HEK293 (cell line): ENCODE data around the gene TWSG1.
A peak's percentile ranks its signal among the peaks of the same experiment; 100 is the strongest.
"Not testable (repeated sequence)": the region's sequence is repeated elsewhere in the genome, so short reads cannot be mapped to it uniquely, and the experiment has no call there.

Experiments used
- CTCF ChIA-PET: fragments of 350-600 bp; formaldehyde crosslinking; extraction: SDS; loops from one replicate; lab custom pipeline; 2021; ENCODE audit warnings: antibody characterized with exemption; lab: Yijun Ruan, JAX
- POLR2A ChIA-PET: fragments of 300-600 bp; formaldehyde crosslinking; extraction: SDS; loops from one replicate; lab custom pipeline; 2020; ENCODE audit warnings: antibody characterized with exemption, inconsistent platforms; lab: Yijun Ruan, JAX
- H3K27ac ChIP-seq: fragments of 200-500 bp; sonication (Bioruptor generic); 2 replicates; pipeline ENCODE4 v1.5.1; 2014; ENCODE audit warnings: low read depth, low read length, control low read depth, inconsistent platforms; ENCODE audit errors: extremely low read depth
- H3K36me3 ChIP-seq, 2 experiments: fragments of 200-500 bp in 1 of 2; sonication (Bioruptor generic) in 1 of 2; 1 replicate in 1 of 2; 2 replicates in 1 of 2; pipeline ENCODE4 v1.5.1; 2014 to 2017; ENCODE audit warnings: inconsistent platforms in 2 of 2, low read length in 2 of 2; ENCODE audit not compliant: control insufficient read depth in 2 of 2, insufficient read depth in 1 of 2
- H3K4me1 ChIP-seq: fragments of 200-500 bp; sonication (Bioruptor generic); 2 replicates; pipeline ENCODE4 v1.5.1; 2014; ENCODE audit warnings: mild to moderate bottlenecking, low read length, inconsistent platforms; ENCODE audit not compliant: control insufficient read depth, insufficient read depth
- H3K4me3 ChIP-seq: 2 replicates; pipeline ENCODE4 v1.5.1; 2011; ENCODE audit warnings: low read depth, mild to moderate bottlenecking, control low read depth, low read length, moderate library complexity
- H3K9me3 ChIP-seq: fragments of 200-500 bp; sonication (Bioruptor generic); 2 replicates; pipeline ENCODE4 v1.5.1; 2014; ENCODE audit warnings: low read depth, low read length, inconsistent platforms; ENCODE audit not compliant: control insufficient read depth, insufficient read depth
- MYNN ChIP-seq: fragments of 450-650 bp; formaldehyde crosslinking; IDR thresholded peaks from 2 replicates; pipeline ENCODE4 v1.5.1; 2016; ENCODE audit warnings: missing biosample characterization, missing genetic modification characterization, borderline replicate concordance
- PRDM4 ChIP-seq: fragments of 450-650 bp; formaldehyde crosslinking; IDR thresholded peaks from 2 replicates; pipeline ENCODE4 v1.5.1; 2017; ENCODE audit warnings: missing biosample characterization, missing genetic modification characterization
- SP2 ChIP-seq: fragments of 450-650 bp; formaldehyde crosslinking; IDR thresholded peaks from 2 replicates; pipeline ENCODE4 v1.5.1; 2016; ENCODE audit warnings: missing biosample characterization, missing genetic modification characterization
- ZFP41 ChIP-seq: fragments of 450-650 bp; formaldehyde crosslinking; IDR thresholded peaks from 2 replicates; pipeline ENCODE4 v1.5.1; 2016; ENCODE audit warnings: missing biosample characterization, missing genetic modification characterization, borderline replicate concordance
- ZNF146 ChIP-seq: fragments of 450-650 bp; formaldehyde crosslinking; IDR thresholded peaks from 2 replicates; pipeline ENCODE4 v1.5.1; 2016; ENCODE audit warnings: missing biosample characterization, missing genetic modification characterization
- ZNF202 ChIP-seq: fragments of 450-650 bp; formaldehyde crosslinking; IDR thresholded peaks from 2 replicates; pipeline ENCODE4 v1.5.1; 2016; ENCODE audit warnings: missing biosample characterization, missing genetic modification characterization, borderline replicate concordance
- ZNF292 ChIP-seq: fragments of 450-650 bp; formaldehyde crosslinking; IDR thresholded peaks from 2 replicates; pipeline ENCODE4 v1.5.1; 2016; ENCODE audit warnings: low read depth, missing biosample characterization, missing genetic modification characterization, borderline replicate concordance
- ZNF488 ChIP-seq: fragments of 450-650 bp; formaldehyde crosslinking; IDR thresholded peaks from 2 replicates; pipeline ENCODE4 v1.5.1; 2016; ENCODE audit warnings: missing biosample characterization, missing genetic modification characterization
- ZNF521 ChIP-seq: fragments of 450-650 bp; formaldehyde crosslinking; IDR thresholded peaks from 2 replicates; pipeline ENCODE4 v1.5.1; 2017; ENCODE audit warnings: missing biosample characterization, mild to moderate bottlenecking, missing genetic modification characterization
- ZNF561 ChIP-seq: fragments of 450-650 bp; IDR thresholded peaks from 2 replicates; pipeline ENCODE4 v1.5.1; 2018; ENCODE audit warnings: missing biosample characterization, missing genetic modification characterization, borderline replicate concordance
- ZNF571 ChIP-seq: fragments of 450-650 bp; formaldehyde crosslinking; IDR thresholded peaks from 2 replicates; pipeline ENCODE4 v1.5.0; 2017; ENCODE audit warnings: missing biosample characterization, missing genetic modification characterization
- ZNF585B ChIP-seq: fragments of 450-650 bp; formaldehyde crosslinking; IDR thresholded peaks from 2 replicates; pipeline ENCODE4 v1.5.1; 2016; ENCODE audit warnings: missing biosample characterization, missing genetic modification characterization
- ZNF596 ChIP-seq: fragments of 450-650 bp; IDR thresholded peaks from 2 replicates; pipeline ENCODE4 v1.5.0; 2018; ENCODE audit warnings: missing biosample characterization, mild to moderate bottlenecking, missing genetic modification characterization, moderate library complexity
- ZNF600 ChIP-seq: fragments of 450-650 bp; formaldehyde crosslinking; IDR thresholded peaks from 2 replicates; pipeline ENCODE4 v1.5.1; 2016; ENCODE audit warnings: missing biosample characterization, missing genetic modification characterization
- ZNF701 ChIP-seq: fragments of 450-650 bp; formaldehyde crosslinking; IDR thresholded peaks from 2 replicates; pipeline ENCODE4 v1.5.1; 2016; ENCODE audit warnings: missing biosample characterization, missing genetic modification characterization
- ZSCAN16 ChIP-seq: fragments of 450-650 bp; formaldehyde crosslinking; IDR thresholded peaks from 2 replicates; pipeline ENCODE4 v1.5.1; 2016; ENCODE audit warnings: missing biosample characterization, missing genetic modification characterization
- TF ChIP-seq, protein P1 (sequence below): fragments of 450-650 bp; formaldehyde crosslinking; IDR thresholded peaks from 2 replicates; pipeline ENCODE4 v1.5.1; 2017; ENCODE audit warnings: missing biosample characterization, missing genetic modification characterization
- TF ChIP-seq, protein P2 (sequence below): fragments of 450-650 bp; formaldehyde crosslinking; IDR thresholded peaks from 2 replicates; pipeline ENCODE4 v1.5.1; 2017; ENCODE audit warnings: missing biosample characterization, missing genetic modification characterization

TWSG1 gene

DNA sequence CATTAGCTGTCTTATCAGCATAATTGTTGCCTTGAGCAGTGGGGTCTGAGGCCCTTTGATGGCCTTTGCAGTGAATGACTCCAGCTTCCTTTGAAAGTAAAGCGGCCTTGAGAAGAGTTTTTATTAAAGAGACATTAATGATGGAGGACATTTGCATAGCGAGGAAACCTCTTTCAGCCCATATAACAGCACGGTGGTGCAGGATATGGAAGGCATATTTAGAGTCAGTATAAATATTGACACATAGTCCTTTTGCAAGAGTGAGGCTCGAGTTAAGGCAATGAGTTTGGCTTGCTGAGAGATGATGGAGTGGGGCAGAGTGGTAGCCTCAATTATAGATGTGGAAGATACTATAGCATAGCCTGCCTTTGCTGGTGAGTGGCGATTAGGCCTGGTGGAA lies 89.7 kb downstream of the TWSG1 start:
- H3K4me3 ChIP-seq, POLR2A ChIA-PET, H3K9me3 ChIP-seq, H3K27ac ChIP-seq, H3K36me3 ChIP-seq, H3K4me1 ChIP-seq, CTCF ChIA-PET: not testable (repeated sequence)
- peak; percentile 67 for TF ChIP-seq ZNF600

DNA sequence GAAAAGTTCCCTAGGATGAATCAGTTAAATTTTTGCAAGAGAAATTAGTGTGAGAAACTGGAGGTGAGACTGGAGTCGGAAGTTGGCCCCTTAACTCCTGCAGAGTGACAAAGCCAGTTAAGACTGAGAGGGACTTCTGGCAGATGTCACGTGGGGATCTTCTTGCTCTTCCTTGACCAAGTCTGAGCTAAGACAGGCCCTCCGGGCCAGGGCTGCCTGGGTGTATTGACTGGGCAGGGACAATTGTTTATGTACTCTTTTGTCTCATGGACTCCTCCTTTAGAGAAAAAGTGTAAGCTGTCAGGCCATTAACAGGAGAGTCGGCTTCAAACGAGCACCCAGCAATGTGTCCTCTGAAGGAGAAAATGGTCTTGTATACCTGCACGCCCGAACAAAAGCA lies 92.2 kb downstream of the TWSG1 start:
- CTCF ChIA-PET: no interaction called here
- Histone ChIP-seq H3K9me3 (no peaks in the 10 kb centered on the region), H3K27ac (no peak overlapping the region)
- TF ChIP-seq PRDM4: no peak
- TF ChIP-seq ZNF561 (tag by site-specific recombination): no peak
- no peak for TF ChIP-seq ZNF292
- TF ChIP-seq, protein P1, sequence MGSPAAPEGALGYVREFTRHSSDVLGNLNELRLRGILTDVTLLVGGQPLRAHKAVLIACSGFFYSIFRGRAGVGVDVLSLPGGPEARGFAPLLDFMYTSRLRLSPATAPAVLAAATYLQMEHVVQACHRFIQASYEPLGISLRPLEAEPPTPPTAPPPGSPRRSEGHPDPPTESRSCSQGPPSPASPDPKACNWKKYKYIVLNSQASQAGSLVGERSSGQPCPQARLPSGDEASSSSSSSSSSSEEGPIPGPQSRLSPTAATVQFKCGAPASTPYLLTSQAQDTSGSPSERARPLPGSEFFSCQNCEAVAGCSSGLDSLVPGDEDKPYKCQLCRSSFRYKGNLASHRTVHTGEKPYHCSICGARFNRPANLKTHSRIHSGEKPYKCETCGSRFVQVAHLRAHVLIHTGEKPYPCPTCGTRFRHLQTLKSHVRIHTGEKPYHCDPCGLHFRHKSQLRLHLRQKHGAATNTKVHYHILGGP (tag by site-specific recombination): no peak
- TF ChIP-seq ZNF571 (tag by site-specific recombination): no peak
- TF ChIP-seq, protein P2, sequence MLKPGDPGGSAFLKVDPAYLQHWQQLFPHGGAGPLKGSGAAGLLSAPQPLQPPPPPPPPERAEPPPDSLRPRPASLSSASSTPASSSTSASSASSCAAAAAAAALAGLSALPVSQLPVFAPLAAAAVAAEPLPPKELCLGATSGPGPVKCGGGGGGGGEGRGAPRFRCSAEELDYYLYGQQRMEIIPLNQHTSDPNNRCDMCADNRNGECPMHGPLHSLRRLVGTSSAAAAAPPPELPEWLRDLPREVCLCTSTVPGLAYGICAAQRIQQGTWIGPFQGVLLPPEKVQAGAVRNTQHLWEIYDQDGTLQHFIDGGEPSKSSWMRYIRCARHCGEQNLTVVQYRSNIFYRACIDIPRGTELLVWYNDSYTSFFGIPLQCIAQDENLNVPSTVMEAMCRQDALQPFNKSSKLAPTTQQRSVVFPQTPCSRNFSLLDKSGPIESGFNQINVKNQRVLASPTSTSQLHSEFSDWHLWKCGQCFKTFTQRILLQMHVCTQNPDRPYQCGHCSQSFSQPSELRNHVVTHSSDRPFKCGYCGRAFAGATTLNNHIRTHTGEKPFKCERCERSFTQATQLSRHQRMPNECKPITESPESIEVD (tag by site-specific recombination): no peak
- no peak for TF ChIP-seq ZFP41 (tag by site-specific recombination)
- TF ChIP-seq ZNF701: no peak
- no peak for TF ChIP-seq ZSCAN16 (tag by site-specific recombination)
- no peak for TF ChIP-seq ZNF202
- no peak for TF ChIP-seq ZNF585B
- TF ChIP-seq MYNN (tag by site-specific recombination): no peak
- no peak for TF ChIP-seq ZNF521 (tag by site-specific recombination)
- no peak for TF ChIP-seq ZNF488 (tag by site-specific recombination)
- no peak for TF ChIP-seq ZNF596
- no peak for TF ChIP-seq ZNF146 (tag by site-specific recombination)
- TF ChIP-seq SP2 (tag by site-specific recombination): no peak
- TF ChIP-seq, all 188 proteins: peak for 0
- Histone ChIP-seq H3K36me3 (no peaks in the 10 kb centered on the region), H3K4me3 (no peak overlapping the region), H3K4me1 (no peaks in the 10 kb centered on the region)
- POLR2A ChIA-PET: no interaction called here
